PC-9 (cell line): ENCODE results near the gene SLC2A6. TPM values are rescaled to one million over a fixed set of nuclear protein-coding genes. Genes with fewer than 3 reads are reported as not detected.

ENCODE experiments used
- BruUV-seq: library from RNA; stranded (reverse); fragments of 400-500 nt; replicated peaks from 2 replicates; lab custom pipeline; 2021; lab: Mats Ljungman, UMichigan
- CTCF ChIA-PET: fragments of 300-600 bp; sonication (Branson Sonifier 250); formaldehyde crosslinking; loops from one replicate; lab custom pipeline; 2022; ENCODE audit warnings: antibody characterized with exemption; lab: Charles Lee
- POLR2A ChIA-PET: fragments of 300-600 bp; sonication (Branson Sonifier 250); formaldehyde crosslinking; loops from one replicate; lab custom pipeline; 2022; ENCODE audit warnings: antibody characterized with exemption; ENCODE audit not compliant: unreplicated experiment; lab: Charles Lee
- DNase-seq, 2 experiments: peaks; one replicate each; pipeline versions ENCODE4 v3.0.0 to v3.0.0-alpha.2; 2015 to 2022; ENCODE audit warnings: mixed read lengths in 1 of 2
- H2AFZ ChIP-seq: fragments of 200-600 bp; sonication (generic); 2 replicates; pipeline ENCODE4 v1.8.1; 2017; ENCODE audit warnings: antibody characterized with exemption
- H3F3A ChIP-seq: fragments of 200-600 bp; sonication (generic); 2 replicates; pipeline ENCODE4 v1.8.1; 2017; ENCODE audit warnings: antibody characterized with exemption, mild to moderate bottlenecking, low read depth; ENCODE audit not compliant: insufficient read depth
- H3K27ac ChIP-seq: fragments of 200-600 bp; sonication (generic); 2 replicates; pipeline ENCODE4 v1.6.1; 2016; ENCODE audit warnings: mixed run types
- H3K27me3 ChIP-seq: fragments of 200-600 bp; sonication (generic); 2 replicates; pipeline ENCODE4 v1.6.1; 2016; ENCODE audit warnings: low read depth, mixed run types; ENCODE audit not compliant: insufficient read depth
- H3K36me3 ChIP-seq: fragments of 200-600 bp; sonication (generic); 2 replicates; pipeline ENCODE4 v1.6.1; 2016; ENCODE audit warnings: low read depth, mixed run types
- H3K4me1 ChIP-seq: fragments of 200-600 bp; sonication (generic); replicated peaks from 2 replicates; pipeline ENCODE4 v1.6.1; 2016; ENCODE audit warnings: mixed run types; ENCODE audit not compliant: insufficient read depth
- H3K4me2 ChIP-seq: fragments of 200-600 bp; sonication (generic); 2 replicates; pipeline ENCODE4 v1.6.1; 2017; ENCODE audit warnings: mixed run types
- H3K4me3 ChIP-seq: fragments of 200-600 bp; sonication (generic); 2 replicates; pipeline ENCODE4 v1.6.1; 2016; ENCODE audit warnings: mixed run types
- H3K79me2 ChIP-seq: fragments of 200-600 bp; sonication (generic); 2 replicates; pipeline ENCODE4 v1.6.1; 2017; ENCODE audit warnings: low read depth, mixed run types
- H3K9me2 ChIP-seq: fragments of 200-600 bp; sonication (generic); 2 replicates; pipeline ENCODE4 v1.8.1; 2017; ENCODE audit warnings: mild to moderate bottlenecking; ENCODE audit not compliant: insufficient read depth
- H3K9me3 ChIP-seq: fragments of 200-600 bp; sonication (generic); 2 replicates; pipeline ENCODE4 v1.8.1; 2016; ENCODE audit warnings: low read depth; ENCODE audit not compliant: insufficient read depth
- H4K20me1 ChIP-seq: fragments of 200-600 bp; sonication (generic); 2 replicates; pipeline ENCODE4 v1.8.1; 2017; ENCODE audit not compliant: insufficient read depth
- EZH2 ChIP-seq: fragments of 200-600 bp; sonication (generic); IDR thresholded peaks from 2 replicates; pipeline ENCODE4 v1.8.0; 2017; ENCODE audit warnings: antibody characterized with exemption, low read depth
- intact Hi-C: fragments of 100-400 bp; cut with micrococcal nuclease; formaldehyde crosslinking; loops from one replicate; pipeline ENCODE4 v1.10.0; 2022; ENCODE audit not compliant: unreplicated experiment
- total RNA-seq: library from RNA; stranded (reverse); gene quantifications from 2 replicates; pipeline ENCODE4 v1.2.3, GENCODE V29; 2021
- TF ChIP-seq, protein P1 (sequence below): fragments of 200-600 bp; sonication (generic); conservative IDR thresholded peaks from 2 replicates; pipeline ENCODE4 v1.6.1; 2017; ENCODE audit warnings: mixed run types, antibody characterized with exemption, mild to moderate bottlenecking, moderate library complexity

SLC2A6 gene
- total RNA-seq, 1 experiment from 2014 or later, result 13.1 TPM

DNA sequence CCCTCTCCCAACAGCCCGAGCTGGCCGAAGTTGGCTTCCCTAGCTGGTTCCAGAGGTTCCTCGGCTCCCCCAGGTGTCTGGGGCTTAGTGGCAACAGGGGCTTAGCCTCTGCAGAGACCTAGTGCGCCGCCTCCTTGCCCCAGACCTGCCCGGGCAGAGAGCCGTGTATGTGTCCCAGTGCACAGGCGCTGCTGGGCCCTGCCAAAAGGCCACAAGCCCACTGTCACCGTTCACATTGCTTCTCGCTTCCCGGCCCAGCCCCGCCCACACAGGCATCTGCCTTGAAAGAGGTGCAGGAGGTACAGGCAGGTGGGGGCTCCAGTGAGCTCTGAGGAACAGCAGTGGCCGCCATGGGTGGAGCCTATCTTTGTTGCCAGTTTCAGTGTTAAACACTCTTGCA, 21.7 kb downstream of the SLC2A6 start:
- CTCF ChIA-PET, result interaction anchor here (0.5 kb wide), 1 partner anchor 83 kb away, joined by 3 read pairs; no protein-coding TSS in a partner anchor
- TF ChIP-seq EZH2, result no peak
- TF ChIP-seq, protein P1, sequence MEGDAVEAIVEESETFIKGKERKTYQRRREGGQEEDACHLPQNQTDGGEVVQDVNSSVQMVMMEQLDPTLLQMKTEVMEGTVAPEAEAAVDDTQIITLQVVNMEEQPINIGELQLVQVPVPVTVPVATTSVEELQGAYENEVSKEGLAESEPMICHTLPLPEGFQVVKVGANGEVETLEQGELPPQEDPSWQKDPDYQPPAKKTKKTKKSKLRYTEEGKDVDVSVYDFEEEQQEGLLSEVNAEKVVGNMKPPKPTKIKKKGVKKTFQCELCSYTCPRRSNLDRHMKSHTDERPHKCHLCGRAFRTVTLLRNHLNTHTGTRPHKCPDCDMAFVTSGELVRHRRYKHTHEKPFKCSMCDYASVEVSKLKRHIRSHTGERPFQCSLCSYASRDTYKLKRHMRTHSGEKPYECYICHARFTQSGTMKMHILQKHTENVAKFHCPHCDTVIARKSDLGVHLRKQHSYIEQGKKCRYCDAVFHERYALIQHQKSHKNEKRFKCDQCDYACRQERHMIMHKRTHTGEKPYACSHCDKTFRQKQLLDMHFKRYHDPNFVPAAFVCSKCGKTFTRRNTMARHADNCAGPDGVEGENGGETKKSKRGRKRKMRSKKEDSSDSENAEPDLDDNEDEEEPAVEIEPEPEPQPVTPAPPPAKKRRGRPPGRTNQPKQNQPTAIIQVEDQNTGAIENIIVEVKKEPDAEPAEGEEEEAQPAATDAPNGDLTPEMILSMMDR, result no peak
- Histone ChIP-seq H3K27ac (no peak overlapping the region), H4K20me1 (no peaks in the 10 kb centered on the region; the same call in 1 of the 2 replicates), H3K4me2 (no peak overlapping the region), H3K9me3 (no peaks in the 10 kb centered on the region), H3K36me3 (no peaks in the 10 kb centered on the region), H2AFZ (no peak overlapping the region), H3F3A (peaks cover 12% of the 10 kb centered on the region; the same call in 1 of the 2 replicates), H3K4me1 (peaks cover 13% of the 10 kb centered on the region), H3K9me2 (no peaks in the 10 kb centered on the region), H3K27me3 (no peaks in the 10 kb centered on the region), H3K79me2 (peaks cover 13% of the 10 kb centered on the region; the same call in 1 of the 2 replicates), H3K4me3 (no peak overlapping the region)
- BruUV-seq, result no TSS peak
- DNase-seq, result no peak
- intact Hi-C loops, result no loop called here
- POLR2A ChIA-PET, result no interaction called here

DNA sequence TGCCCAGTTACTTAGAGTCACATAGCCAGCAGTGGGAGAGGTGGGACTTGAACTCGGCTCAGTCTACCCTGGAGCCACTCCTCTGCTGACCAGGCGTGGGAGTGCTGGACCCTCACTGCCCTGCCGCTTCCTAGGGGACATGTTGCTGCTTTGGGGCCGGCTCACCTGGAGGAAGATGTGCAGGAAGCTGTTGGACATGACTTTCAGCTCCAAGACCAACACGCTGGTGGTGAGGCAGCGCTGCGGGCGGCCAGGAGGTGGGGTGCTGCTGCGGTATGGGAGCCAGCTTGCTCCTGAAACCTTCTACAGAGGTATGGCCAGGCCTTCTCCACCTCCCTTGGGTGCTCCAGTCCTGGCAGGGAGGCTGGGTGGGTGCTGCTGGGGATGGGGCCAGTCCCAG, 22.5 kb downstream of the SLC2A6 start:
- DNase-seq, result no peak
- POLR2A ChIA-PET, result no interaction called here

GRCh38 chr9:133455936-133456335, 23.0 kb downstream of the SLC2A6 start:
- H3K27me3 ChIP-seq, result no peaks in the 10 kb centered on the region
- BruUV-seq, result no TSS peak
- no peaks in the 10 kb centered on the region for H3K9me3 ChIP-seq
- H4K20me1 ChIP-seq, result no peaks in the 10 kb centered on the region
- CTCF ChIA-PET, result no interaction called here
- intact Hi-C loops, result no loop called here
- H2AFZ ChIP-seq, result no peak overlapping the region
- H3K9me2 ChIP-seq, result no peaks in the 10 kb centered on the region
- H3K36me3 ChIP-seq, result no peaks in the 10 kb centered on the region
- peaks cover 3% of the 10 kb centered on the region for H3K4me1 ChIP-seq
- no peak overlapping the region for H3K4me3 ChIP-seq
- H3K27ac ChIP-seq, result no peak overlapping the region
- peaks cover 1% of the 10 kb centered on the region; the same call in 1 of the 2 replicates for H3K79me2 ChIP-seq
- H3F3A ChIP-seq, result peaks cover 4% of the 10 kb centered on the region; the same call in 1 of the 2 replicates
- DNase-seq, result no peak
- POLR2A ChIA-PET, result no interaction called here
- TF ChIP-seq, protein P1, result no peak
- TF ChIP-seq EZH2, result no peak
- H3K4me2 ChIP-seq, result no peak overlapping the region

More for the DNA sequence above, 22.5 kb downstream of the SLC2A6 start:
- Histone ChIP-seq H3K4me1 (peaks cover 8% of the 10 kb centered on the region), H3K9me2 (no peaks in the 10 kb centered on the region), H2AFZ (no peak overlapping the region), H3K4me2 (no peak overlapping the region), H3F3A (peaks cover 9% of the 10 kb centered on the region; the same call in 1 of the 2 replicates), H4K20me1 (no peaks in the 10 kb centered on the region), H3K79me2 (peaks cover 6% of the 10 kb centered on the region; the same call in 1 of the 2 replicates), H3K27ac (no peak overlapping the region), H3K36me3 (no peaks in the 10 kb centered on the region), H3K9me3 (no peaks in the 10 kb centered on the region), H3K4me3 (no peak overlapping the region), H3K27me3 (no peaks in the 10 kb centered on the region)
- no TSS peak for BruUV-seq
- CTCF ChIA-PET, result interaction anchor here (0.5 kb wide), 1 partner anchor 82 kb away, joined by 3 read pairs; no protein-coding TSS in a partner anchor
- intact Hi-C loops, result no loop called here
- no peak for TF ChIP-seq EZH2
